ENCODE data around the gene CFAP20DC.

GRCh38 chr3:58800940-58801339 is 248.9 kb downstream of the CFAP20DC start:
- no peak for TF ChIP-seq CTCF (IDR thresholded peaks at IDR 0.05; ENCODE audit: low read depth, low read length, poor library complexity, severe bottlenecking)
- TF ChIP-seq EZH2phosphoT487 (IDR thresholded peaks at IDR 0.05; ENCODE audit: borderline replicate concordance, low read length): no peak
